H1 (cell line): ENCODE data around the gene DDN. TPM values are rescaled to one million over a fixed set of nuclear protein-coding genes. Genes with fewer than 3 reads are reported as not detected.
A peak's percentile ranks its signal among the peaks of the same experiment; 100 is the strongest.

Experiments
- CTCF ChIA-PET: fragments of 300-600 bp; sonication (Branson Sonifier 250); formaldehyde crosslinking; loops from one replicate; lab custom pipeline; 2021; ENCODE audit not compliant: partially characterized antibody; lab: Charles Lee
- POLR2A ChIA-PET: fragments of 300-600 bp; sonication (Branson Sonifier 250); formaldehyde crosslinking; loops from one replicate; lab custom pipeline; 2021; ENCODE audit warnings: inconsistent platforms; ENCODE audit not compliant: partially characterized antibody; lab: Charles Lee
- DNase-seq, 2 experiments: peaks; one replicate each; pipeline versions ENCODE4 v3.0.0 to v3.0.0-alpha.2; 2010 to 2022; ENCODE audit warnings: low spot score in 2 of 2, low read depth in 1 of 2, mixed read lengths in 1 of 2
- FAIRE-seq: peaks from 2 replicates; lab custom pipeline; 2011; peaks lifted over from hg19 to GRCh38; lab: Jason Lieb, UNC
- H2AFZ ChIP-seq: 2 replicates; pipeline ENCODE4 v1.8.1; 2012; ENCODE audit warnings: low read length, inconsistent platforms
- H2AK5ac ChIP-seq: 2 replicates; pipeline ENCODE4 v1.6.1; 2013; ENCODE audit warnings: low read depth, low read length
- H2BK120ac ChIP-seq: replicated peaks from 2 replicates; pipeline ENCODE3; 2013; ENCODE audit warnings: low read depth, low read length, inconsistent platforms
- H2BK12ac ChIP-seq: 2 replicates; pipeline ENCODE4 v1.6.1; 2013; ENCODE audit warnings: low read depth, low read length
- H2BK15ac ChIP-seq: 2 replicates; pipeline ENCODE4 v1.6.1; 2013; ENCODE audit warnings: low read length
- H2BK20ac ChIP-seq: 2 replicates; pipeline ENCODE4 v1.6.1; 2013; ENCODE audit warnings: low read length
- H2BK5ac ChIP-seq: 2 replicates; pipeline ENCODE4 v1.6.1; 2013; ENCODE audit warnings: low read depth, low read length
- H3K14ac ChIP-seq: 2 replicates; pipeline ENCODE4 v1.6.1; 2013; ENCODE audit warnings: inconsistent platforms; ENCODE audit not compliant: insufficient read length
- H3K18ac ChIP-seq: 2 replicates; pipeline ENCODE4 v1.6.1; 2013; ENCODE audit warnings: low read length; ENCODE audit errors: extremely low read depth
- H3K23ac ChIP-seq: 2 replicates; pipeline ENCODE4 v1.6.1; 2013; ENCODE audit warnings: inconsistent platforms; ENCODE audit not compliant: insufficient read length
- H3K23me2 ChIP-seq: 2 replicates; pipeline ENCODE4 v1.6.1; 2013; ENCODE audit warnings: low read depth, low read length
- H3K27ac ChIP-seq: 2 replicates; pipeline ENCODE4 v1.6.1; 2011; ENCODE audit warnings: low read depth, low read length, inconsistent platforms
- H3K27me3 ChIP-seq, 4 experiments: replicated peaks in 1 of 4; 1 replicate in 1 of 4; 2 replicates in 3 of 4; pipeline versions ENCODE4 v1.6.1 to v1.8.1; 2011 to 2013; ENCODE audit warnings: low read length in 3 of 4, mild to moderate bottlenecking in 3 of 4, inconsistent platforms in 2 of 4, mixed read lengths in 2 of 4, moderate library complexity in 1 of 4; ENCODE audit not compliant: control insufficient read depth in 3 of 4, insufficient read depth in 3 of 4; ENCODE audit errors: extremely low read depth in 1 of 4
- H3K36me3 ChIP-seq, 4 experiments: 2 replicates each; pipeline versions ENCODE4 v1.6.1 to v1.8.1; 2011 to 2013; ENCODE audit warnings: mild to moderate bottlenecking in 4 of 4, low read length in 3 of 4, moderate library complexity in 2 of 4, control low read depth in 1 of 4, inconsistent platforms in 1 of 4; ENCODE audit not compliant: insufficient read depth in 4 of 4, control insufficient read depth in 2 of 4
- H3K4ac ChIP-seq: replicated peaks from 2 replicates; pipeline ENCODE3; 2013; ENCODE audit warnings: low read length, low read depth, mixed read lengths, inconsistent platforms; ENCODE audit not compliant: insufficient read length
- H3K4me1 ChIP-seq, 4 experiments: replicated peaks in 1 of 4; 1 replicate in 1 of 4; 2 replicates in 3 of 4; pipeline versions ENCODE4 v1.6.1 to v1.8.1; 2011 to 2013; ENCODE audit warnings: low read length in 3 of 4, inconsistent platforms in 2 of 4, mixed read lengths in 1 of 4; ENCODE audit not compliant: insufficient read depth in 4 of 4, control insufficient read depth in 3 of 4
- H3K4me2 ChIP-seq, 2 experiments: 2 replicates each; pipeline versions ENCODE4 v1.6.1 to v1.8.1; 2011 to 2013; ENCODE audit warnings: low read depth in 2 of 2, low read length in 2 of 2, control low read depth in 1 of 2, inconsistent platforms in 1 of 2, mild to moderate bottlenecking in 1 of 2; ENCODE audit not compliant: insufficient read depth in 1 of 2
- H3K4me3 ChIP-seq, 4 experiments: fragments of 200-600, 300-600 bp in 1 of 4; sonication (generic), shearing (Covaris generic), sonication (Bioruptor Twin) in 1 of 4; 2 replicates each; pipeline versions ENCODE4 v1.5.1 to v1.8.1; 2011 to 2016; ENCODE audit warnings: low read length in 4 of 4, low read depth in 3 of 4, control low read depth in 2 of 4, inconsistent platforms in 2 of 4, mild to moderate bottlenecking in 2 of 4, mixed read lengths in 1 of 4, moderate library complexity in 1 of 4; ENCODE audit not compliant: insufficient read depth in 2 of 4; ENCODE audit errors: extremely low read depth in 1 of 4
- H3K56ac ChIP-seq: replicated peaks from 2 replicates; pipeline ENCODE3; 2013; ENCODE audit warnings: low read depth, mild to moderate bottlenecking, mixed read lengths, low read length, inconsistent platforms; ENCODE audit not compliant: insufficient read length
- H3K79me1 ChIP-seq: 2 replicates; pipeline ENCODE4 v1.6.1; 2013; ENCODE audit warnings: low read depth, low read length, control low read depth
- H3K79me2 ChIP-seq, 2 experiments: 2 replicates each; pipeline versions ENCODE4 v1.6.1 to v1.8.1; 2012 to 2013; ENCODE audit warnings: low read length in 2 of 2, mild to moderate bottlenecking in 2 of 2, inconsistent platforms in 1 of 2; ENCODE audit not compliant: insufficient read depth in 2 of 2, control insufficient read depth in 1 of 2
- H3K9ac ChIP-seq, 4 experiments: replicated peaks in 1 of 4; 1 replicate in 1 of 4; 2 replicates in 3 of 4; pipeline versions ENCODE4 v1.6.1 to v1.8.1; 2011 to 2013; ENCODE audit warnings: low read depth in 3 of 4, low read length in 3 of 4, control low read depth in 2 of 4, mild to moderate bottlenecking in 2 of 4, moderate library complexity in 2 of 4, inconsistent platforms in 1 of 4; ENCODE audit errors: extremely low read depth in 1 of 4
- H3K9me3 ChIP-seq, 2 experiments: 2 replicates each; pipeline versions ENCODE4 v1.6.1 to v1.8.1; 2012 to 2013; ENCODE audit warnings: mild to moderate bottlenecking in 2 of 2, moderate library complexity in 2 of 2, control low read depth in 1 of 2, inconsistent platforms in 1 of 2, low read depth in 1 of 2, low read length in 1 of 2, mixed read lengths in 1 of 2; ENCODE audit not compliant: insufficient read depth in 2 of 2
- H4K20me1 ChIP-seq, 2 experiments: replicated peaks in 1 of 2; 2 replicates each; pipeline versions ENCODE3 to v1.8.1; 2011 to 2013; ENCODE audit warnings: inconsistent platforms in 2 of 2, low read length in 2 of 2, mild to moderate bottlenecking in 1 of 2; ENCODE audit not compliant: insufficient read depth in 2 of 2, control insufficient read depth in 1 of 2
- H4K5ac ChIP-seq: 2 replicates; pipeline ENCODE4 v1.6.1; 2013; ENCODE audit warnings: low read length, low read depth, mixed read lengths, inconsistent platforms; ENCODE audit not compliant: insufficient read length
- H4K8ac ChIP-seq: 2 replicates; pipeline ENCODE4 v1.8.0; 2013; ENCODE audit warnings: mild to moderate bottlenecking, moderate library complexity, low read length, inconsistent platforms; ENCODE audit not compliant: insufficient read depth; ENCODE audit errors: extremely low read depth
- H4K91ac ChIP-seq: replicated peaks from 2 replicates; pipeline ENCODE3; 2013; ENCODE audit warnings: low read length, mixed read lengths, inconsistent platforms; ENCODE audit not compliant: insufficient read length
- CEBPB ChIP-seq: IDR thresholded peaks from 2 replicates; pipeline ENCODE4 v1.6.1; 2012; ENCODE audit warnings: low read depth, low read length
- CREB1 ChIP-seq: IDR thresholded peaks from 2 replicates; pipeline ENCODE4 v1.6.1; 2012; ENCODE audit warnings: inconsistent platforms
- CTBP2 ChIP-seq: IDR thresholded peaks from 2 replicates; pipeline ENCODE4 v1.7.0; 2011; ENCODE audit warnings: borderline replicate concordance, mild to moderate bottlenecking, moderate library complexity, mixed read lengths, low read length; ENCODE audit not compliant: insufficient read depth, insufficient read length
- E2F6 ChIP-seq: IDR thresholded peaks from 2 replicates; pipeline ENCODE4 v1.6.1; 2012; ENCODE audit warnings: inconsistent platforms
- GABPA ChIP-seq: IDR thresholded peaks from 2 replicates; pipeline ENCODE4 v1.6.1; 2011; ENCODE audit warnings: mild to moderate bottlenecking, low read length, moderate library complexity, borderline replicate concordance; ENCODE audit not compliant: insufficient read depth
- GTF2F1 ChIP-seq: IDR thresholded peaks from 2 replicates; pipeline ENCODE4 v1.6.1; 2012; ENCODE audit warnings: low read depth, low read length, improper control_type of control experiment, borderline replicate concordance
- POLR2AphosphoS5 ChIP-seq: IDR thresholded peaks from 2 replicates; pipeline ENCODE4 v1.6.1; 2011; ENCODE audit warnings: low read depth, low read length
- SUZ12 ChIP-seq: fragments of 200-600 bp; sonication (generic); IDR thresholded peaks from 2 replicates; pipeline ENCODE4 v1.6.1; 2012; ENCODE audit warnings: mild to moderate bottlenecking, inconsistent platforms, low read length, moderate library complexity, mixed read lengths
- YY1 ChIP-seq: IDR thresholded peaks from 2 replicates; pipeline ENCODE4 v1.6.1; 2011; ENCODE audit warnings: low read depth, mild to moderate bottlenecking, low read length
- WGBS, 2 experiments: shearing (Covaris generic) in 1 of 2; methylation state at CpG; one replicate each; pipeline versions ENCODE4 v1.1.6 to v1.1.7; 2013 to 2015; ENCODE audit warnings: low lambda C conversion rate in 2 of 2, mixed read lengths in 2 of 2, inconsistent platforms in 1 of 2, low coverage in 1 of 2, missing lambda C conversion rate in 1 of 2; ENCODE audit not compliant: insufficient replicate concordance in 2 of 2, insufficient coverage in 1 of 2, insufficient read length in 1 of 2; ENCODE audit errors: extremely low coverage in 1 of 2, missing lambda C conversion rate in 1 of 2; 5-methylcytosine and 5-hydroxymethylcytosine counted together
- polyA plus RNA-seq, 7 experiments: library from polyadenylated mRNA; depleted of rRNA in 3 of 7; stranded (reverse) in 5 of 7; unstranded in 2 of 7; fragments of >200 nt in 5 of 7; fragments of 200-250 nt in 2 of 7; gene quantifications; 1 replicate in 5 of 7; 2 replicates in 1 of 7; 4 replicates in 1 of 7; pipeline versions ENCODE4 v1.2.1 to v1.2.3, GENCODE V29; 2011 to 2013; ENCODE audit warnings: missing spikeins in 2 of 7, mixed read lengths in 2 of 7
- total RNA-seq: library from RNA; stranded (reverse); fragmentation: NEBNext Ultra II Directional; extraction: Animal tissue kit (Norgen Biotek cat#: 25700); gene quantifications from 2 replicates; pipeline ENCODE4 v1.2.1, GENCODE V29; 2021

The DDN gene
- total and polyA plus RNA-seq, 2 of the 8 experiments (the other 6 are each of a cell fraction or from before 2014, with no cell fraction given) = 0.14 to 0.30 TPM

GRCh38 chr12:48957141-48958048, 41.8 kb downstream of the DDN start, which contains the start of gene ARF3:
ARF3 (minus strand) TSS chr12:48957487; CDS start chr12:48941095, 16,392 bp downstream.
- H3K14ac ChIP-seq = no peak within 1 kb of the TSS
- peak within 1 kb of the TSS; percentile 63 to 89 (median 82) for H3K9ac ChIP-seq
- H2BK15ac ChIP-seq = no peak within 1 kb of the TSS
- peaks cover 9% of the 10 kb centered on the region; the same call in 1 of the 2 replicates for H3K23me2 ChIP-seq
- H3K79me2 ChIP-seq = peaks cover 31 to 38% of the 10 kb centered on the region in 2 experiments
- no peak within 1 kb of the TSS for H3K23ac ChIP-seq
- H4K5ac ChIP-seq = peak within 1 kb of the TSS; percentile 88
- peak within 1 kb of the TSS; percentile 68; the same call in 1 of the 2 replicates for H2BK20ac ChIP-seq
- no peaks in the 10 kb centered on the region for H3K27me3 ChIP-seq
- peak within 1 kb of the TSS; percentile 86 for H3K27ac ChIP-seq
- H2AFZ ChIP-seq = peak within 1 kb of the TSS; percentile 73; the same call in 1 of the 2 replicates
- POLR2A ChIA-PET = interaction anchor here (0.7 to 6.7 kb wide), 26 partner anchors 9 to 1632 kb away, joined by 3 to 77 read pairs (median 4); partner anchors contain the start of genes DDX23, FKBP11 and RND1
- peak within 1 kb of the TSS; percentile 89 for H4K91ac ChIP-seq
- H2BK5ac ChIP-seq = peak within 1 kb of the TSS; percentile 94
- peaks cover 5 to 14% (median 8%) of the 10 kb centered on the region in 4 experiments; a peak in 6 of 7 replicates for H3K4me1 ChIP-seq
- no peak within 1 kb of the TSS for H3K4ac ChIP-seq
- 2% methylated on average over 44 of the region's 58 CpGs; no CpG with 5 or more reads in 1 of the 2 experiments for WGBS, 2 experiments
- H4K20me1 ChIP-seq = peaks cover 12 to 30% of the 10 kb centered on the region in 2 experiments
- H3K18ac ChIP-seq = peak within 1 kb of the TSS; percentile 60
- CTCF ChIA-PET = interaction anchor here (0.6 to 40.8 kb wide), 11 partner anchors 9 to 142 kb away, joined by 3 to 1336 read pairs (median 5); partner anchors contain the start of genes DDN, FKBP11 and WNT1
- H3K56ac ChIP-seq = peak within 1 kb of the TSS; percentile 89
- H2BK120ac ChIP-seq = no peak within 1 kb of the TSS
- peak within 1 kb of the TSS; percentile 97 to 99 for H3K4me2 ChIP-seq
- peak within 1 kb of the TSS; percentile 93; the same call in 1 of the 2 replicates for H4K8ac ChIP-seq
- H3K36me3 ChIP-seq = peaks cover 3 to 27% (median 7%) of the 10 kb centered on the region in 4 experiments; a peak in 5 of 8 replicates
- no peaks in the 10 kb centered on the region for H3K9me3 ChIP-seq
- H2BK12ac ChIP-seq = peak within 1 kb of the TSS; percentile 35
- H3K79me1 ChIP-seq = peaks cover 8% of the 10 kb centered on the region; the same call in 1 of the 2 replicates
- no peak for FAIRE-seq
- peak within 1 kb of the TSS; percentile 93 to 97 (median 94) for H3K4me3 ChIP-seq
- H2AK5ac ChIP-seq = no peak within 1 kb of the TSS
- peak; percentile 82 to 96 for DNase-seq
- TF ChIP-seq CTBP2 = peak; percentile 65
- TF ChIP-seq SUZ12 = no peak; the same call in 1 of the 2 replicates
- TF ChIP-seq E2F6 = 0 out of 2 replicates have a peak, but pooled peaks have one; percentile 13
- no peak for TF ChIP-seq CEBPB
- no peak for TF ChIP-seq GTF2F1
- no peak; the same call in 1 of the 2 replicates for TF ChIP-seq GABPA
- TF ChIP-seq CREB1 = peak; percentile 49; the same call in 1 of the 2 replicates
- TF ChIP-seq POLR2AphosphoS5 = peak; percentile 53
- TF ChIP-seq YY1 = 0 out of 2 replicates have a peak, but pooled peaks have one; percentile 14
